Amniotic stem cell (primary cell): ENCODE results near the gene GOLGA1.

Experiments used
- DNase-seq: peaks from one replicate; lab custom pipeline; 2025; lab: John Stamatoyannopoulos, UW

Gene GOLGA1

DNA sequence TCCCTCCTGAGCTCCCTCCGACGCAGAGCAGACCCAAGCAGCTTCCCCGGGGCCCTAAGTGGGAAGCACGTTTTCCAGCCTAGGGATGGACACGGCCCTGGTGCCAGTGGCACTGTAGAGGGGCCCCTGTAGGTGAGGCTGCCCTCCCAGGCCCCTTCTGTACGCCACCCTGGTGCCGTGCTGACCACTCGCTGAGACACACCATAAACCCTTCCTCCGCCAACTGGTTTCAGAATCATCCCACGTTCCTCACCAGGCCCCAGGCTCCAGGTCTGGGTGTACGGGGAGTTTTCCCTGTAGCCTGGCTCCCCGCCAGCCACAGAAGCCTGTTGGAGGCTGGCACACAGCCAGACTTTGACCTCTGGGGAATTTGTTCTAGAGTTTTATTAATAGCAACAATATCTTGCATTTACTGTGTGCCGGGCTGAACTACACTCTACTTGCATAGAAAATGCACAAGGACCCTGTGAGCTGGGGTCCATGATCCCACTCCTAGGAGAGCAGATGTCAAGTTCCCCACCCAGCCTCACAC lies 105.8 kb downstream of the GOLGA1 start:
- peak; percentile 9 for DNase-seq

DNA sequence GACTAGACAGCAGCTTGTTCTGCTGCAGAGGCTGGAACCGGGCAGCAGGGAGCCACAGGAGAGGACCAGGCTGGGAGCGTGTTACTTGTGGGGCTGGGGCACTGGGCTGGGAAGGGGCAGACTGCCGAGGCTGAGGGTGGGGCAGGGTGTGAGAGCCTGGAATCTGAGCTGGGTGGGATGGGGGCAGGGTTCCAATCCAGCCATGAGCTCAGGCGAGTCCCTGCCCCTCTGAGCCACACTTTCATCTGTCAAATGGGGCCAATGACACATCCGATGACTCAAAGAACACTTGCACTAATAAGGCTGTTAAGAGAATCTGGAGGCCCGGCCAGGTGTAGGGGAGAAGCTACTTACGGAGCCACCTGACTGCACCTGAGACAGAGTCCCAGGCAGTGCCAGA lies 106.3 kb downstream of the GOLGA1 start:
- DNase-seq, result no peak

DNA sequence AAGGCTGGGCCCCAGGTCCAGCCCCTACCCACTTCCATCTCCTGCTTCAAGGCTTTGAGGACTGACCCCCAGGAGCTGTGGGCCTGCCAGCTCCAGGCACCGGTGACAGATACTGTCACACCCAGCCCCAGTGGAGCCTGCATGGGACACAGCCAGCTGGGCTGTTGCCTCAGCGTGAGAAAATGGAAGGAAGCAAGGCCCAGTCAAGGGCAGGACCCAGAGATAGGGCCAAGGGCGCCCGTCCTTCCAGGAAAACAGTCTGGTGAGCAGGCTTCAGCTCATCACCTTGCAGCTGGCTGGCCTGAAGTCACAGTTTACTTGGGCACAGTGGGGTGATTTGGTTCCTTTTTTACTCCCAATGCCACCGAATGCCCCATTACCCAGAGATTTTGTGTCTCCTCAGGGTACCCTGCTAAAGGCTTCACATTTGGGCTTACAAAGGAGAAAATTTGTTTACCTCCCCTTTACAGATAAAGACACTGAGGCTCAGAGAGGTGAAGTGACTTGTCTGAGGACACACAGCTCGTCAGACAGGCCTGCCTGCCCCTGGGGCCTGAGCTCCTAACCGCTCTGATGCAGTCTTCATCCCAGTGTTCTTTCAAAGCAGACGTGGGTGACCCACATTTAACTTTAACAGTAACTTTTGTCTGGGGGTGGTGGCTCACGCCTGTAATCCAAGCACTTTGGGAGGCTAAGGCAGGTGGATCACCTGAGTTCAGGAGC lies 109.1 kb downstream of the GOLGA1 start:
- no peak for DNase-seq

DNA sequence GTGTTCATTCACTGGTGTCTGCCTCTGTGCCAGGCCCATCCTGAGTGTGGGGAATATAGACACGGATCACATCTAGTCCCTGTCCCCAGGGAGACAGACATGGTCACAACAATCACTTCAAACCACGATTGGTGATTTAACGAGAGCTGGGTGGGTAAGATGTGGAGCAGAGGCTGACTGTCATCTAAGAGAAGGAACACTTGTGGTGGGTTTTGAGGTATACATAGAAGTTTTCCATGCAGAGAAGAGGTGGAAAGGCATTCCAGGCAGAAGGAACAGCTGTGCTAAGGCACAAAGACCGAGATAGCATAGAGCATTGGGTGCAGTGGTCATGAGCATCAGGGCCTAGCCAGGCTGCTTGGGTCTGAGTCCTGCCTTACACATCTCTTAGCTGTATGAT lies 110.3 kb downstream of the GOLGA1 start:
- DNase-seq, result no peak

DNA sequence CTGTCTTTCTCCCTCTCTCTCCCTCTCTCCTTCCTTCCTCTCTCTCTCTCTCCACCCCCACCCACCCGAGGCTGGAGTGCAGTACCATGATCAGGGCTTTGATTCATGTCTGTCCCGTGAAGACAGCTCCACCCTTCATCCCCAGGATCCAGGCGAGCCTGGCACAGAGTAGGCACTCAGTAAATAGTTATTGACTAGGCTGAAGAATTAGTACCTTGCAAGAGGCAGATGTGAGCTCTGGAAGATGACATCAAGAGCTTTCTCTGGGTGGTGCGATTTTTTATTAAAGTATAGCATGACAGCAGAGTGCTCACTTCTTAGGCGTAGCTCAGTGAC lies 111.6 kb downstream of the GOLGA1 start:
- DNase-seq, result no peak

DNA sequence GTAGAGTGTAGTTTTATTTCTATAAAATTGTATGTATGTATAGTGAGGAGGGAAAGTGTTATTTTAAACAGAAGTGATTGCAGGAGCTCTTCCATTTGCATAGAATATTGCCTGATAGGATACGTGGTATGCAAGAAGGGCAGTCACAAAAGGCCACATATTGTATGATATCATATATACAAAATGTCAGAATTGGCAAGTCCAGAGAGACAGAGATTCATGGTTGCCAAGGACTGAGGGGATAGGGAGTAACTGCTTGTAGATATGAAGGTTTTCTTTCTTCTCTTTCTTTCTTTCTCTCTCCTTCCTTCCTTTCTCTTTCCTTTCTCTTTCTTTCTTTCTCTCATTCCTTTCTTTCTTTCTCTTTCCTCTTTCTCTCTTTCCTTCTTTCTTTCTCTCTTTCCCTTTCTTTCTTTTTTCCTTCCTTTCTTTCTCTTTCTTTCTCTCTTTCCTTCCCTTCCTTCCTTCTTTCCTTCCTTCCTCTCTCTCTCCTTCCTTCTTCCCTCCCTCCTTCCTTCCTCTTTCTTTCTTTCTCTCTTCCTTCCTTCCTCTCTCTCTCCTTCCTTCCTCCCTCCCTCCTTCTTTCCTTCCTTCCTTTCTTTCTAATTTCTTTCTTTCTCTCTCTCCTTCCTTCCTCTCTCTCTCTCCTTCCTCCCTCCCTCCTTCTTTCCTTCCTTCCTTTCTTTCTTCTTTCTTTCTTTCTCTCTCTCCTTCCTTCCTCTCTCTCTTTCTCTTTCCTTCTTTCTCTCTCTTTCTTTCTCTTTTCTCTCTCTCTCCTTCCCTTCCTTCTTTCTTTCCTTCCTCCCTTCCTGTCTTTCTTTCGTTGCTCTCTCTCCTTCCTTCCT lies 112.2 kb downstream of the GOLGA1 start:
- DNase-seq, result no peak
